Left lobe of liver (tissue), 2 donors: Measurements from ENCODE around the gene EIF5AL1. TPM values are rescaled to one million over a fixed set of nuclear protein-coding genes. Genes with fewer than 3 reads are reported as not detected.
"Not testable (repeated sequence)": the region's sequence is repeated elsewhere in the genome, so short reads cannot be mapped to it uniquely, and the experiment has no call there.

ENCODE experiments used
- ATAC-seq: fragments of 200-7000 bp; cut with Tn5 transposase; one replicate; pipeline ENCODE4 v1.9.1; 2020; ENCODE audit warnings: mild to moderate bottlenecking, moderate library complexity
- DNase-seq: peaks from one replicate; pipeline ENCODE4 v3.0.0-alpha.2; 2020; ENCODE audit warnings: low spot score
- total RNA-seq: library from RNA; stranded (reverse); gene quantifications from one replicate; pipeline ENCODE4 v1.2.1, GENCODE V29; 2021
- donor health status: DM: no; HTN: no; CAD: no; lungs with moderate emphysema.
- donor health status: DM: no; HTN: yes; CAD: no.

The EIF5AL1 gene
- 0.48 TPM for total RNA-seq

DNA sequence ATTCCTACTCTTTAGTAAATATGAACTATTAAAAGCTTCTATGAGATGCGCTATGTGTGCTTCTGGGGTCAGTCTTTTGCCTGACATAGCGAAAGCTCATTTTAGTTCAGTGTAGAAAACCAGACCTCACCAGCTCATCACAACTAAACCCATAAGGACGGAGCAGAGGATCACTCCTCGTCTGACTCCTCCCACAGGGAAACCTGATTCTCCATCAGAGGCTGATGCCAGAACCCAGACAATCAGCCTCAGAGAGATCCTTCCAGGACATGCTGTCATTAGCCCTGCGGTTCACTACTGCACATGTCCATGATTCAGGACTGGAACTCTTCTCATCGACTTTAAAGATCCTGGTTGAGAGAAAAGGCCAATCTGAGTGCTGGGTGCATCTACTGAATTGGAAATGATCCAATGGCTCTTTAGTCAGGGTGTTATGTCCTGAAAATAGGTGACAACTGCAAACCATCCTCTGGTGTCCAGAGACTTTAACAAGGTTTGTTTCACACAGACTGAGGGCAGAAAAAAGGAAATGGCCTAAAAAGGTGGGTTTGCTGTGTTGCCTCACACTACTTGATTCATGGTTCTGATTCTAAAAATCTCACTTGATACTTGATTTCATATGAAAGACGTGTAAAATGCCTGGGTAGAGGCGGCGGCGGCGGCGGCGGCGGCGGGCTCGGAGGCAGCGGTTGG lies at the start of gene EIF5AL1:
Gene EIF5AL1 (plus strand): TSS at position 643 of the 693 bp plus-strand sequence. CDS start 117 bp downstream, outside the sequence.
- not testable (repeated sequence) for DNase-seq, ATAC-seq

DNA sequence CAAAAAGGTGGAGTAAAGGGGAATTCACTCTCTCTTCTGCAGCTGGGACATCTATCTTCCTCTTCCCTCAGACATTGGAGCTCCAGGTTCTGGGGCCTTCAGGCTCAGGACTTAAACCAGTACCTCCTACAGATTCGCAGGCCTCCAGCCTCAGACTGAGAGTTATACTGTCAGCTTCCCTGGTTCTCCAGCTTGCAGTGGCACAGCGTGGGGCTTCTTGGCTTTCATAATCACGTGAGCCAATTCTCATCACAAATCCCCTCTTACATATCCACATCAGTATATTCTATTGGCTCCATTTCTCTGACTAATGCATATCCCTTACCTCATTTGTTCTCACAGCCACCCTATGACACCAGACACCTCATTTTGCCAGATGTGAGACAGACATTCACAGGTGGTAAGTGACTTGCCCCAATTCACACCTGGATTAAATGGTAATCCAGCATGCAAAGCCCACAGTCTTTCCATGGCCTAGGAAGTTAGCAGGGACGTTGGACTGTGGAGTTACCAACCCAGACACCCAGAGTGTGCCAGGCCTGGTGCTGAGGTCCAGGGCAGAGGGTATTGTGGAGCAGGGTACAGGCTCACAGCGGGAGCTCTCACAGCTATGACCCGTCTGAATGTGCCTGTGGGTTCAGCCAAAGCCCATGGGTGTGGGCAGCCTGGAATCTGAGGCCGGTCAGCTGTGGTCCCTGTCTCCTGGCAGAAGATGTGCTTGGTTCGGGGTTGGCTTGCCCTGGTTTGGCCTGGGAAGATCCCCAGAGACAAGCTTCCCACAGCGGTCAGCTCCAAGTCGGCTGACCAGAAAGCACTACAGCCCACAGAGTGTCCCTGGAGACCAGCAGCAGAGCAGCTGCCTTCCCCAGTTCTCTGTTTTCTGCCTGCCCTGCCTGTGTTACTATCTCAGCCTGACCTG lies 48.5 kb upstream of the EIF5AL1 start:
- DNase-seq (no peak), ATAC-seq (peak; percentile 39)

DNA sequence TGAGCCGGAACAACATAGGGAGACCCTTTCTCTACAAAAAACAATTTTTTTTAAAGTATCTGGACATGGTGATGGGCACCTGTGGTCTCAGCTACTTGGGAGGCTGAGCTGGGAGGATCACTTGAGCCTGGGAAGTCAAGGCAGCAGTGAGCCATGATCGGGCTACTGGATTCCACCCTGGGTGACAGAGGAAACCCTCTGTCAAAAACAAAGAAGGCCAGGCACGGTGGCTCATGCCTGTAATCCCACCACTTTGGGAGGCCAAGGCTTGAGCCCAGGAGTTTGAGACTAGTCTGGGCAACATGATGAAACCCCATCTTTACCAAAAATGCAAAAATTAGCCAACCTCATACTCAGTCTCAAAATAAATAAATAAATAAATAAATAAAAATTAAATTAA lies 47.0 kb upstream of the EIF5AL1 start:
- DNase-seq = peak; percentile 26
- no peak for ATAC-seq

DNA sequence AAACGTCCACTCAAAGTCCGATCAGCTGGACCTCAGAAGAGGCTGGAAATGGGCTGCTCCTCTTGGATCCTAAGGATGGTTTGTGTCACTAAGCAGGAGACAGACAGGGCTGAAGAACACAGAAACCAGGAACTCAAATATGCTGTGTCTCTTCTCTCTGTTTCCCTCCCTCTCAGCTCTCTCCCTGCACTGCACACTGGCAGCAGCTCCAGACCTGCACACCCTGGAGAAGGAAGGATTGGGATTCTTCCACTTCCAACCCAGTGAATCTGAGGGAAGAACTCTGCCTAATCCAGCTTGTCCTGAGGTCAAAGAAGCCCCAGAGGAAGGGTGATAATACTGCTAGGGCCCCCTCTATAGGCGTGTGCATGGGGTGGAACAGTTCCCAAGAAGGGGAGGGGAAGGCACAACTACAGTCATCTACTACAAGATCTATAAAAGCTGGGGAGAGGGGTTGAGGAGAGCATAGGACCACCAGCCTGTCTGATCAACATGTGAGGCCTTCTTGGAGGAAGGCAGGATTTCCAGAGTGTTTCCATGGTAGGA lies 44.2 kb upstream of the EIF5AL1 start:
- DNase-seq = no peak
- peak; percentile 28 for ATAC-seq

DNA sequence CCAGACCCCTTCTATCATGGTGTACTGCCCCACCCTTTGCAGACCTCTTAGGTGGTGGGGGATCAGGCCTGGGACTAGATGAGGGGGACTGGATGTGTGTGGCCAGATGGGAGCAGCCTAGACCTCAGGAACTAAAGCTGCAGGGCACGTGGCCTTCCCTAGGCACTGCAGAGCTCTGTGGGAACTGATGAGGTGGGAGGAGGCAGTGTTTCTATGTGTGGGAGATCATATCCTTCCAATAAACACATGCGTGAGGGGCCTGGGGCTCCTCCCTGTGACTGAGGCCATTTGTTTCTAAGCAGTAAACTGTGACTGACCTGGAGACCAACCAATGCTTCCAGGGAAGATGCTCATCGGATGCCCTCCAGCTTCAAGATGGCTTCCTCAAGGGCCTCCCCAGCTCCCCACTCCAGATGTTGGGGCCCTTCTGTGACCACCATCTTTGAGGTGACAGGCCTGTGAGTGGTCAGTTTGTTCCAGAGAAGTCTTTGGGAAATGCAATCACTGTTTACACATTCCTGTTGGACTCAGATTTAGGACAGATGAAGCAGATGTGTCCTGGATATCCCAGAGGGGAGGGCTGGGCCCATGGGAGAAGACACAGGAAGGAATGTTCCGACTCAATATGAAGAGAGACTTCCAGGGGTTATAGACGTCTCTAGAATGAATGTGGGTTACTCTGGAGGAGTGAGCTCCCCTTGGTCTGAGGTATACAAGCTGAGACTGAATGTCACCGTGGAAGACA lies 43.3 kb upstream of the EIF5AL1 start:
- DNase-seq (no peak), ATAC-seq (no peak)

DNA sequence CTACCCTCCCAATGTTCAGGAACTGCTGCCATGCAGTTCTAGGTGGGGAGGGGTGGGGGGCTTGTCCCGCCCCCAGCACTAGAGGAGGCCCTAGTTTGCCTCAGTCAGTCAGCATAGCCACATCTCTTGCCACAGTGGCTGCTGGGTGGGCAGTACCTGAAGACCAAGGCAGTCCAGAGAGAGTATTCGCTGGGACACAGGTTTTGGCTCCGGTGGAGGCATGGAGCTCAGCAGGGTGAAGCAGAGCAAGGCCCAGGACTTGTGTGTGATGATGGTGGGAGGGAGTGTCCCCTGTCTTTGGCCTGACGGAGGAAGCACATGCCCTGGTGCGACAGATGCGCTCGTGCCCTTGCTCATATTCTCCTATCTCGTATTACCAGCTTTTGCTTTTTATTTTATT lies 42.2 kb upstream of the EIF5AL1 start:
- ATAC-seq (no peak), DNase-seq (no peak)

DNA sequence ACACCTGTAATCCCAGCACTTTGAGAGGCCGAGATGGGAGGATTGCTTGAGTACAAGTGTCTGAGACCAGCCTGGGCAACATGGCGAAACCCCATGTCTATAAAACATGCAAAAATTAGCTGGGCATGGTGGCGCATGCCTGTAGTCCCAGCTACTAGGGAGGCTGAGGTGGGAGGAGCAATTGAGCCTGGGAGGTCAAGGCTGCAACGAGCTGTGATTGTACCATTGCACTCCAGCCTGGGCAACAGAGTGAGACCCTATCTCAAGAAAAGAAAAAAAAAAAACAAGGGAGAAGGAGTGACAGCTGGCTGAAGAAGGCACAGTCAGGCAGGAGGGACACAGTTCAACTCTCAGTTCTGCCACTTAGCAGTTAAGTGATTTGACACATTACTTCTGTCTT lies 40.6 kb upstream of the EIF5AL1 start:
- DNase-seq = no peak
- ATAC-seq = no peak

DNA sequence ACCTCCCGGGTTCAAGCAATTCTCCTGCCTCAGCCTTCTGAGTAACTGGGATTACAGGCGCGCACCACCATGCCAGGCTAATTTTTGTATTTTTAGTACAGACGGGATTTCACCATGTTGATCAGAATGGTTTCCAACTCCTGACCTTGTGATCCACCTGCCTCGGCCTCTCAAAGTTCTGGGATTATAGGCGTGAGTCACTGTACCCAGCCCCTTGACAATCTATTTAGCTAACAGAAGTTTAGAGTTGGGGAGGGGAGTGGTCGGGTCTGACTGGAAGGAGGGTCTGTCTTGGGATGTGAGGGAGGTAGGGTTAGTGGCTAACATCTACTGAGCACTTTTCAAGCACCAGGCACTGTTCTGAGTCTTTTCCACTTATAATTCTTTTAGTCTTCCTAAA lies 39.9 kb upstream of the EIF5AL1 start:
- DNase-seq = no peak

DNA sequence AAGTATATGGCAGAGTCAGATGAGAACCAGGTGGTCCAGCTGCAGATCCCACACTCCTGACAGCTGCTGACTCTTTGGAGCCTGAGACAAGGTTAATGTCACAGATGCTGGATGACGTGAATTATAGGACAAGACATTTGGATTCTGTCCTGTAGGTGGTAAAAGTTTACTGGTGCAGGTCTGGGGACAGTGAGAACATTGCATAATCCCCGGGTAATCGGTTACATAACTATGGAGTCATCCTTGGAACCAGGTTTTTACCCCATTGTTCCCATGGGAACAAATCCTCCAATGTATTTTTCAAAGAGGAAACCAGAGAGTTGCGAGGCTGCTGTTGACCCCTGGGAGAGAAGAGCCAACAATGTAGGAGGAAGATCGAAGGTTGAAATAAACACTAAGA lies 39.4 kb upstream of the EIF5AL1 start:
- peak; percentile 82 for ATAC-seq
- no peak for DNase-seq

More for the DNA sequence above, 39.9 kb upstream of the EIF5AL1 start:
- ATAC-seq = no peak

DNA sequence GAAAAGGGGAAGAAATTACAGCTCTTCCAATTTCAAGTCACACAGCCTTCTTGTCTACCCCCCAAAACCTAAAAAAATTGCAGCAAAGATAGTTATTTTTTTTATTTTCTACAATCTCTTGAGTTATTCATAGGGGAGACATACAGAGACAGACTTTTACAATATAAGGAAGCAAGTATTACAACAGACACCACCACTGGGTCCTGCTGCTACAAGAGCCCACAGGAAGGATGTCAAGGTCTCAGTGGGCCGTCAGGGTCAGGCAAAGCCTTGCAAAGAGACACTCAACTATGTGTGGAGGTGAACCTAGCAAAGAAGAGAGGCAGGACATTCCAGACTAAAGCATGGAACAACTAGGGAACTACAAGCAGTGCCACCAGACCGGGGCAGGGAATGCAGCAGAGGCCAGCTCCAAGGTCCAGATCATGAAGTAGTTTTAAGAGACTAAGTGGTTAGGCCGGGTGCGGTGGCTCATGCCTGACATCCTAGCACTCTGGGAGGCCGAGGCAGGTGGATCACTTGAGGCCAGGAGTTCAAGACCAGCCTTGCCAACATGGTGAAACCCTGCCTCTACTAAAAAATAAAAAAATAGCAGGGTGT lies 38.7 kb upstream of the EIF5AL1 start:
- ATAC-seq = peak; percentile 14
- no peak for DNase-seq

DNA sequence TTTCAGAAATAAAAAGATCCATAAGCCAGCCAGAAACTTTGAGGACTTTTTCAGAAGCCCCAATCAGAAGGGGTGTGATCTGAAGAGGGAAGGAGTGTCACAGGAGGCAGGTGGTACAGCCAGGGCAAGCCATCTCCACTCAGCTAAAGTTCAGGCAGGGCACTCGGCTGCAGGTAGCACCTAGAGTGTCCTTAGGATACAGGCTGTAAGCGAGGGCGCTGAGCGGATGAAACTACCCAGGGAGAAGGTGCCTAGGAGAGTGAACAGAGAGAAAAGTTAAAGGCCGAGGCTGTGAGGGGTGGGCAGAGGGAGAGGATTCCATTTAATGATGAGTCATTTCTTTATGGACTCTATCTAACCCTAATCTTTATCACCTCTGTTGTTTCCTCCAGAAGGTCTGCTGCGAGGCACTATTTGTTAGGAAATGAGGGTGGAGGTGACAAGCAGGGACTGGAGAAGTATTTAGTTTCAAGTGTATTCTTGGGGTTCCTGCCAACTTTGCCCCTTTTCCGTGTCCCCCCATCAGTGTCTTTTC lies 37.1 kb upstream of the EIF5AL1 start:
- ATAC-seq (no peak), DNase-seq (no peak)

DNA sequence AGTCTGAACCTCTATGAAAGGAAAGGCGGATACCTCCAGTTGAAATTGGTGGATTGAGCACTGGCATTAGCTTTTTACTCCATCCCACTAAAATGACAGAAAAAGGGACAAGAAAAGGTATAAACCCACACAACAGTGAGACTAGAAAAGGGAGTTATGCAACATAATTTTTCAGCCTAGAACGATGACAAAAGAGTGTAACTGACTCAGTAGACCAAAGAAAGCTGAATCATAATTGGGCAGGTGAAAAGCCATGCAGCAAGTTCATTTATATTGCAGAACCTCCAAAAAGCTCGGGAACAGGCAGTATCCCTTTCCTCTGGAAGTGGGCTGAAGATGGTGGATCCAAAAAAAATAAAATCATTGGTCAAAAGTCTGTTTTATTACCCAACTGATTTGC lies 36.5 kb upstream of the EIF5AL1 start:
- no peak for DNase-seq
- no peak for ATAC-seq

DNA sequence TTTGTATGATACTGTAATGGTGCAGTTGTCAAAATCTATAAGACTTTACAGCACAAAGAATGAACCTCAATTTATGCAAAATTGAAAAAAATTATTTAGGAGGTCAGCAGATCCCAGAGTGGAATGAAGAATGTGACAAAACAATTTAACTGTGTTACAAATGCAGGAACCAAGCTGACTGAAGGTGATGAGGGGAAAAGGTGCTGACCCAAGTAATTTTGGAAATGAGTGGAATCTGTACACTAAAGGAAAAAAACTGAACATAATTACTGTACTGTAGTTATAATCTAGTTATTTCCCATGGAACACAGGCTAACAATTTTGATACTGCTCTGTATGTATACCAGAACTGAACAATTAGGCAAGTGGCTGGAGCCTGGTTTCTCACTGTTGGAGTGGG lies 35.7 kb upstream of the EIF5AL1 start:
- DNase-seq (no peak), ATAC-seq (no peak)

DNA sequence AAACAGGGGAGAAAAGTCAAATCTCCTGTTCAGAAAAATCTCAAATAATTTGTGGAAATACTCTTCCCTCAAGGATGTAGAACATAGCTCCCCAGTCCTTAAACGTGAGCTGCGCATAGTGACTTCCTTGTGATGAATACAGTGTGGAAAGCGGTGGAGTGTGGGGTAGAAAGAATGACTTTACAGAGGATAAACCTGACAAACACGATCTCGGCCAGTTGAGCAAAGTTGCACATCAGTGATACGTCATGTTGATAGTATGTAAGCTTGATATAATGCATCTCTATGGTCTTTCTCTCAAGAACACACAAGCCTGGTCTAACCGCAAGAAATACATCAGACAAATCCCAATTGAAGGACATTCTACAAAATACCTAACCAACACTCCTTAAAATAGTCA lies 34.9 kb upstream of the EIF5AL1 start:
- DNase-seq (no peak), ATAC-seq (no peak)

DNA sequence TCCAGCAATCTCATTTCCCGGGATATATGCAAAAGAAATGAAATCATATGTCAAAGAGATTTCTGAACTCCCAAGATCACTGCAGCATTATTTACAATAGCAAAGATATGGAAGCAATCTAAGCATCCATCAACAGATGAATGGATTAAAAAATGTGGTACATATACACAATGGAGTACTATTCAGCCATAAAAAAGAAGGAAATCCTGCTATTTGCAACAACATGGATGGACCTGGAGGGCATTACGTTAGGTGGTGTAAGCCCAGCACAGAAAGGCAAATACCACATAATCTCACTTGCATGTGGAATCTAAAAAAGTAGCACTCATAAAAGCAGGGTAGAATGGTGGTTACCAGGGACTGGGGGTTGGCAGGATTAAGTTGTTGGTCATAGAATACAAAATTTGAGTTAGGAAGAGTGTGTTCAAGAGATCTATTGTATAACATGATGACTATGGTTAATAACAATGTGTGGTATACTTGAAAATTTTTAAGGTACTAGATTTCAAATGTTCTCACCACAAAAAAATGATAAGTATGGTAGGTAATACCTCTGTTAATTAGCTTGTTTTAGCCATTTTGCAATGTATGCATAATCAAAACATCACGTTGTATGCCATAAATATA lies 32.9 kb upstream of the EIF5AL1 start:
- no peak for DNase-seq
- no peak for ATAC-seq

DNA sequence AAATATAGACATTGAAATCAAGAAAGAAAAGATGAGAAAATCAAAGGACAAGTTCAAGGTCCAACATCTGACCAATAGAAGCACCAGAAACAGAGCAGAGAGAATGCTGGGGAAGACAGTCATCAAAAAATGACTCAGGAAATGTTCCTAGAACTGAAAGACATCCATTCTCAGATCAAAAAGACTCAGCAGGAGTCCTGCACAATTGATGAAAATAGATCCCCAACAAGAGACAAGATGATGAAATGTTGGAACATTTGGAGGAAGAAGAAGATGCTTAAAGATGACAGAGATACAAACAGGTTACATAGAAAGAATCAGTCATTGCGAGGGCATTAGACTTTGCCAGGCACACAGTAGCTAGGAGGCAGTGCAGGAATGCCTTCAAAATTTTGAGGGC lies 30.0 kb upstream of the EIF5AL1 start:
- ATAC-seq (no peak), DNase-seq (no peak)

DNA sequence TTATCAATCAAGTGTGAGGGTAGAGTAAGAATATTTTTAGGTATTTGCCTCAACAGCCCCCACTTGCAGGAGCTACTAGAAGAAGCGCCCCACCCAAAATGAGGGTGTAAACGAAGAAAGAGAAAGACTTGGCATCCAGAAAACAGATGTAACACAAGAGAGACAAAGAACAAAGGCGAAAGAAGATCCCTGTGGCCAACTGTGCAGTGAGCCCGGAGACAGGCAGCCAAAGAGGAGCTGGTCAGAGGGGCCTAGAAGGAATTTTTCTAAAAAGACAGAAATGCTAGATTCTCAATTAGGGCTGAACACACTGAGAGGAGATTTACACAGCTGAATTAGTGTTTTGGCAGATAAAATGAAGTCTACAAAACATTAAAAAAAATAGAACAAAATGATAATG lies 29.6 kb upstream of the EIF5AL1 start:
- DNase-seq = no peak
- no peak for ATAC-seq

DNA sequence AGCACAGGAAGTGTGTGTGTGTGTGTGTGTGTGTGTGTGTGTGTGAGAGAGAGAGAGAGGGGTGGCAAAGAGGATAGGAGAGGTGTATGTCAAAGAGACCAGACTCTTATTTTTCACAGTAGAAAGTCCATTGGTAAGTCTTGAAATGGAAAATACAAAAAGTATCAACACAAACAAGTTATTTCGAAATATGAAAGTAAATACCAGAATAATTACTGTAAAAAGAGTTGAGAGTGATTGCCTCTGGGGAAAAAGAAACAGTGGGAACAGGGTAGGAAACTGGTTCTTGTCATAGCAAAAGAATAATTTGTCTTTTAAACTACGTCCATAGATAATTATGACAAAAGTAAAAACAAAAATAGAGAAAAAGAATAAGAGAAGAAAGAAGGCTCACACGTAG lies 29.0 kb upstream of the EIF5AL1 start:
- no peak for ATAC-seq
- no peak for DNase-seq

DNA sequence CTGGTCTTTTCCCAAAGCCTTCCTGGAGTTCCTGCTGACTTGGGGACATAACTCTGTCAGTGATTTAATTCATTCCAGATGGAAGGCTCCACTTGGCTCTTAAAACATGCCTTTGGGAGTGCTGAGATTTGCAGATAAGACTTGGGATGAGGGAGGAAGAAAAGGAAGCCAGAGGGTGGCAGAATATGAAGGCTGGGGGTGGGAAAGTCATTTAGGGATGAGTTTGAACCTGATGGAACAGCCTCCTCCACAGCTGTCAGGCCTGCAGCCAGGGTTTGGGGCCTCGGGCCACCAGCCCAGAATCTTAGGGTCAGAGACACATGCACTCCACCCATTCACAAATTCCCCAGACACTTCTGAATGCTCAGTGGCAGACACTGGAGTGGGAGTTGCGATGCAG lies 28.4 kb upstream of the EIF5AL1 start:
- DNase-seq (no peak), ATAC-seq (no peak)

DNA sequence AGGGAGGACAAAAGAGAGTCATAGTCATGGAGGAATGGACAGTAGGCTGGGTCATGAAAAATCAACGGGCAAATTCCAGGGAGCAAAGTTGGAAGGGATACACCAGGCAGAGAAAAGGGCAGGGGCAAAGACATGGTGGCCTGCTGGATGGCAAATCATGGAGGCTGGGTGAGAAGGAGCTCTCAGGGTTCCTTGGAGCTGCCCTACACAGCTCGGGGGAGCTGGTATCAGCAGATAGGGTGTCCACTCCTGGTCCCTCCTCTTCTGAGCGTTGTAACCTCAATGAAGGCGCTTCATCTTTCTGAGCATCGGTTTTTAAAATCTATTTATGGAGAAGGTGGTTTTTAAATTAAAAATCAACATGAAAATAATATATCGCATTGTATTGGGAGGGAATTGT lies 27.9 kb upstream of the EIF5AL1 start:
- ATAC-seq = no peak
- DNase-seq = no peak
